Gastroesophageal sphincter (tissue), 3 donors: Measurements from ENCODE around the gene SLIT3.

Experiments used
- EP300 ChIP-seq: sonication (generic); formaldehyde crosslinking; IDR thresholded peaks from one replicate; pipeline ENCODE4 v1.6.1; 2017; ENCODE audit warnings: antibody characterized with exemption, mild to moderate bottlenecking
- TF ChIP-seq, protein P1 (sequence below), 4 experiments: fragments of 200-600 bp in 2 of 4; fragments of 450-650 bp in 2 of 4; sonication (generic) in 1 of 4; IDR thresholded peaks; one replicate each; pipeline ENCODE4 v1.5.1; 2017 to 2019; ENCODE audit warnings: antibody characterized with exemption in 4 of 4, mild to moderate bottlenecking in 2 of 4, moderate library complexity in 2 of 4

DNA sequence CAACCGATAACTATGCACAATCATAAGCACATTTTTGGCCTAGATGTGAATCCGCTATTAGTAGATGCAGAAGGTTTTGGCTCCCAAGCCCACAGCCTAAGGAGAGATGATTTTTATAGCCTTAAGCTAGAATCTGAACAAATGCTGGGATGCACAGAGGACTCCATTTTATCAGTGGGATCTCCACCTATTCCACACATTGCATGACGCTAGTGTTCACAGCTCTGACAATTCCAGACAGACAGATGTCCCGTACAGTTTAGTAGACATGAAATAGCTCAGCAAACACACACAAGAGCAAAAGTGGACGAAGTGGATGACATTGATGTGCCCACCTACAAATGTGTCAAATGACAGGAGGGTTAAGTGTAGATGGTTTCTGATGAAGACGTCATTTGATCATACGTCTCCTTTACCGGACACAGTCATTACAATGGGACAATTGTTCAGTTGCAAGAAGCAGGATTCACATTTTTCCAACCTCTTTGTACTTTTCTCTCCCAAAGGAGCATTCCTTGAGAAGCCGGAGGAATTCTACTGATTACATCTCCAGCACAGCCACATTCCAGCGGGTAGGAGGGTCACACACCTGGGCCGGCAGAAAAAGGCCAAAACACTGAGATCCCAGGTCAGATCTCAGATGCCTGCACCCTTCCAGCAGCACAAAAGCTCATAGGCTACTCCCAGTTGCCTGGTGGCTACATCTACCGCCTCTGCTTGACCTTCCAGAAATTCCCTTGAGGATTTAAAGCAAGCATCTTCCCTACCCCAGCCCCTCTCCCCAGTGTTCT lies 202.4 kb downstream of the SLIT3 start:
- TF ChIP-seq, protein P1, sequence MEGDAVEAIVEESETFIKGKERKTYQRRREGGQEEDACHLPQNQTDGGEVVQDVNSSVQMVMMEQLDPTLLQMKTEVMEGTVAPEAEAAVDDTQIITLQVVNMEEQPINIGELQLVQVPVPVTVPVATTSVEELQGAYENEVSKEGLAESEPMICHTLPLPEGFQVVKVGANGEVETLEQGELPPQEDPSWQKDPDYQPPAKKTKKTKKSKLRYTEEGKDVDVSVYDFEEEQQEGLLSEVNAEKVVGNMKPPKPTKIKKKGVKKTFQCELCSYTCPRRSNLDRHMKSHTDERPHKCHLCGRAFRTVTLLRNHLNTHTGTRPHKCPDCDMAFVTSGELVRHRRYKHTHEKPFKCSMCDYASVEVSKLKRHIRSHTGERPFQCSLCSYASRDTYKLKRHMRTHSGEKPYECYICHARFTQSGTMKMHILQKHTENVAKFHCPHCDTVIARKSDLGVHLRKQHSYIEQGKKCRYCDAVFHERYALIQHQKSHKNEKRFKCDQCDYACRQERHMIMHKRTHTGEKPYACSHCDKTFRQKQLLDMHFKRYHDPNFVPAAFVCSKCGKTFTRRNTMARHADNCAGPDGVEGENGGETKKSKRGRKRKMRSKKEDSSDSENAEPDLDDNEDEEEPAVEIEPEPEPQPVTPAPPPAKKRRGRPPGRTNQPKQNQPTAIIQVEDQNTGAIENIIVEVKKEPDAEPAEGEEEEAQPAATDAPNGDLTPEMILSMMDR (IDR thresholded peaks at IDR 0.05): no peak
- no peak for TF ChIP-seq EP300
